ENCODE measurements around the gene TECTA.

- TF ChIP-seq, protein P1, sequence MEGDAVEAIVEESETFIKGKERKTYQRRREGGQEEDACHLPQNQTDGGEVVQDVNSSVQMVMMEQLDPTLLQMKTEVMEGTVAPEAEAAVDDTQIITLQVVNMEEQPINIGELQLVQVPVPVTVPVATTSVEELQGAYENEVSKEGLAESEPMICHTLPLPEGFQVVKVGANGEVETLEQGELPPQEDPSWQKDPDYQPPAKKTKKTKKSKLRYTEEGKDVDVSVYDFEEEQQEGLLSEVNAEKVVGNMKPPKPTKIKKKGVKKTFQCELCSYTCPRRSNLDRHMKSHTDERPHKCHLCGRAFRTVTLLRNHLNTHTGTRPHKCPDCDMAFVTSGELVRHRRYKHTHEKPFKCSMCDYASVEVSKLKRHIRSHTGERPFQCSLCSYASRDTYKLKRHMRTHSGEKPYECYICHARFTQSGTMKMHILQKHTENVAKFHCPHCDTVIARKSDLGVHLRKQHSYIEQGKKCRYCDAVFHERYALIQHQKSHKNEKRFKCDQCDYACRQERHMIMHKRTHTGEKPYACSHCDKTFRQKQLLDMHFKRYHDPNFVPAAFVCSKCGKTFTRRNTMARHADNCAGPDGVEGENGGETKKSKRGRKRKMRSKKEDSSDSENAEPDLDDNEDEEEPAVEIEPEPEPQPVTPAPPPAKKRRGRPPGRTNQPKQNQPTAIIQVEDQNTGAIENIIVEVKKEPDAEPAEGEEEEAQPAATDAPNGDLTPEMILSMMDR (IDR thresholded peaks at IDR 0.05) = no peak
- no peak for TF ChIP-seq POLR2A (IDR thresholded peaks at IDR 0.05)
Observed at GRCh38 chr11:121137005-121137404, 36.0 kb downstream of the TECTA start.
